Measurements from ENCODE around the gene SAMM50.
A peak's percentile ranks its signal among the peaks of the same experiment; 100 is the strongest.

The SAMM50 gene

DNA sequence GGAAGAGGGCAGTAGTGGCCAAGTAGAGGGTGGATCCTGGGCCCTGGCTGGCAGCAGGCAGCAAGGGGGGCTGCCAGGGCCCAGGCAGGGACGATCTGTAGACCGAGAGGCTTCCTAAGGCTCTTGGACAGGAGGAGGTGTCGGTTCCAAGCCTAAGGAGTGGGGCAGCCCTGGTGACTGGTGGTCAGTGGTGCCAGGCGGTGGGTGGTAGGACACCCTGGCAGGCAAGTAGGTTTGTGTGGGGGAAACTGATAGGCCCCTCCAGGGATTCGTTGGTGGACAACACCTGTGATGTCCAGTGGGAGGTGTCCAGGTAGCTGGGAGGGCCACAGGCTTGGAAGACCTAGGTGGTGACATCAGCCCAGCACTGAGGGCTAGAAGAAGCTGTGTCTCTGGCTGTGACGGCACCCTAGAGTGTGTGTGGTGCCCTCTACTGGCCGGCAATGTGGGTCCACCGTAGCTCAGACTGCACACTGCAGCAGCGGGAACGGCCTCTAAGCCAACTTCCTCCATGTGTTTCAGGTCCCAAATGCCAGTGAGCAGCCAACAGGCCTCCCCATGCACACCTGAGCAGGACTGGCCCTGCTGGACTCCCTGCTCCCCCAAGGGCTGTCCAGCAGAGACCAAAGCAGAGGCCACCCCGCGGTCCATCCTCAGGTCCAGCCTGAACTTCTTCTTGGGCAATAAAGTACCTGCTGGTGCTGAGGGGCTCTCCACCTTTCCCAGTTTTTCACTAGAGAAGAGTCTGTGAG is 9.4 kb upstream of the SAMM50 start:
- DNase-seq (ENCODE audit: low read depth): peak; percentile 62

DNA sequence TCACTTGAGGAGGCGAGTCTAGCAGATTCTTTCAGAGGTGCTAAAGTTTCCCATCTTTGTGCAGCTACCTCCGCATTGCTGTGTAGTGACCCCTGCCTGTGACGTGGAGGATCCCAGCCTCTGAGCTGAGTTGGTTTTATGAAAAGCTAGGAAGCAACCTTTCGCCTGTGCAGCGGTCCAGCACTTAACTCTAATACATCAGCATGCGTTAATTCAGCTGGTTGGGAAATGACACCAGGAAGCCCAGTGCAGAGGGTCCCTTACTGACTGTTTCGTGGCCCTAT is 8.9 kb upstream of the SAMM50 start:
- DNase-seq (ENCODE audit: low read depth): no peak

DNA sequence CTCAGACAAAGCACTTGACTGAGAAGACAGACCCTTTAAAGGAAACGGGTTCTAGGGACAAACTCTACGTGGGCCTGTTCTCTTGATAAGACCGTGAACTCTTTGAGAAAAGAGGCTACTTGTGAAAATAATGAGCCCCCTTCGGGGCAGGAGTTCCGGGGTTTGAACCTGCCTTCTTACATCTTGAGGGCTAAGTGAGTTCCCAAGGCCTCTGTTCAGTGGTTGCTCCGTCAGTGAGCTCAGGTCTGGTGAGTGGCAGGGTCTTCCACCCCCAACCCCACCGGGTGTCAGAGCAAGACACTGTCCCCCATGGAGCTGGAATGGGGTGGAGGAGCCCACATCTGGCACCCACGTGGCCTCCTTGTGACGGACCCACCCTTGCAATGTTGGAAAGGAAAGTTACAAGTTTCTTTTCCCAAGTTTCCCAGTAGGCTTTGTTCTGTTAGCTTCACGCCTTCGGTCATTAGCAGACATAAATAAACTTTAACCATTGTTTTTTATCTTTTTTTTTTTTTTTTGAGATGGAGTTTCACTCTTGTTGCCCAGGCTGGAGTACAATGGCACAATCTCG is 6.3 kb upstream of the SAMM50 start:
- DNase-seq (ENCODE audit: low read depth): no peak

- DNase-seq (ENCODE audit: low read depth): no peak
Measured at GRCh38 chr22:43951391-43951790, 3.9 kb upstream of the SAMM50 start.

- no peak for DNase-seq (ENCODE audit: low read depth)
Measured at GRCh38 chr22:43951966-43952365, 3.3 kb upstream of the SAMM50 start.

DNA sequence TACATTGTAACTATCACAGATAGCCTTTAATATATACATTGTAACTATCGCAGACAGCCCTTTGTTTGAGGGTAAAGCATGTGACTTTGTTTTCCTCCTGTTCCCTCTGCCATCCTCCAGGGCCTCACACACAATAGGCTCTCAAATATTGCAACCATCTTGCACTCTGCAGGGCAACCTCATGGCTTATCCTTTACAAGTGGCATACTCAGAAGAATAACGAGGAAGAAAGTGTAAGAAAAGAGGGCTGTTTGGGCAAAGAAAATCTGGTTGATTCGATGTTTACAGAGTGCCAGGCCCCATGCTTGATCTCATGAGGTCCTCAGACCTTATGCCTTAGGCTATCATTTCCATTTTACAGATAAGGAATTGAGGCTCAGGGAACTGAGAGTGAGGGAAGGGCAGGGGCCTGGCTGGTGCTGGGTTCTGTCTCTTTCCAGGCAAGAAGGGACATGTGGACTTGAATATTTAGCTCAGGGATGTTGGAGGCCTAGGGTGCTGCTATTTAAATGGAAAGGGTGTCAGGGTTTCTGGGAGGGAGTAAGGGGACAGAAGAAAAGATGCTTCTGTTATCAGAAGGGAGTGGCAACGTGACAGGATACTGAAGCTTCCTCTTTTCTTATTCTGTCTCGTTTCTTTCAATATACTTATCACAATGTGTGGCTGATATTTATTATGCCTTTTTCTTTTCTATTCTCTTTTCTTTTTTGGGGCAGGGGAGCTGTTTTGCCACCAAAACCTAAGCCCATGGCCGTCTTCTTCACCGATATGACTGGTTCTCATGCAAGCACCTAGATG is 1.1 kb upstream of the SAMM50 start:
- no peak for DNase-seq (ENCODE audit: low read depth)

DNA sequence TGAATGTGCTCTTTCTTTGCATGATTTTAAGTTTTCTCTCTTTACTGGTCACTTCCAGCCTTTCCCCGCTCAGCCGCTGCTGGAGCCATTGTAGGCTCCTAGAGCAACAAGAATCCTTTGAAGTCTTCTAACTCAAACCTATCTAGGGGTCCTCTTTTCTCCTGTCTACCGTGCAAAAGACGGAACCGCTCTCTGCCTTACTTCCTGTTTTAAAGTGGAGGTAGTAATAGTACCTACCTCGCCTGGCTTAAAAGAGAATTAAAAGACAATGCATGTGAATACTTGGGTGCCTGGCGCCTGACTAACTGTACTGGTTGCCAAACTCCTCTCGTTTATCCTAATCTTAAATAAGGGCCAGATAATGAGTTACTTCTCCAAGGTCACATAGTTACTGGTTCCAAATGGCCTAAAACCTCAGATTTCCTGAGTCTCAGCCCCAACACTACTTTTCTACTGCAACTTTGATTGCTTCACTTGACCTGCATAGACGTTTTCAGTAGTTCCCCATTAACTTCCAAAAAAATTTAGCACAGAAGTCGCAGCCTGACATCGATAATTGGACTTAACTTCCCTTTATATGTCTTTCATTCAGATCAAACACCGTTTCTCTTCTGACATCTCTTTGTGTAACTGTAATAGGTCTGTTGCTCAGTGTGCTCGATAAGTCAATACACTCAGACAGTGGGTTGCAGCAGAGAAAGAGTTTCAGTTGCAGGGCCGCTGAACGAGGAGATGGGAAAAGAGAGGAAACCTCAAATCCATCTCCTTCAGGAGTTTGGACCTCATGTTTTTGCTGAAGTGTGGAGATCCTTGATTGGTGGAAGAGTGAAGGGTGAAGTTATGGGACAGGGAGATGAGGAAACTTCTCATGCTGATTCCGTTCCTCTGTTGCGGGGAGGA is 891 bp downstream of the SAMM50 start:
- no peak for DNase-seq (ENCODE audit: low read depth)

GRCh38 chr22:43956805-43957463 is 1.7 kb downstream of the SAMM50 start:
- no peak for DNase-seq (ENCODE audit: low read depth)

GRCh38 chr22:43957871-43958270 is 2.6 kb downstream of the SAMM50 start:
- DNase-seq (ENCODE audit: low read depth): no peak

GRCh38 chr22:43964314-43964857 is 9.1 kb downstream of the SAMM50 start:
- no peak for DNase-seq (ENCODE audit: low read depth)

DNA sequence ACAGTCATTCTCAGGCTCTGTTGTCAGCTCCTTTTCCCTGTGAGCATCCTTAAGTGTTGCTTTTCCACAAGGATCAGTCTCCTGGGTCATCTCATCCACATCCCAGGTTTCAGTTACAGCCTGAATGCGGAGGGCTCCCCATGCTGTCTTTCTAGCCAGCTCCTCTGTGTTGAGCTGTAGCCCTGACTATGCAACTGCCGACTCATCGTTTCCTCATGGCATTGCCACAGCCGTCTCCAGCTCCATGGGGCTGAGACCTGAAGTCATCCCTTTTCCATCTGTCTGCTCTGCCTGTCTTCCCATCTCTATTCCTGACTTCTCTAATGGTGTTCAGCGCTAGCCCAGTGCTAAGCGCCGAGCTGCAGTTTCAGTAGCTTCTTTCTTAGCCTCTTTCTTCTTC is 11.8 kb downstream of the SAMM50 start:
- DNase-seq (ENCODE audit: low read depth): no peak

DNA sequence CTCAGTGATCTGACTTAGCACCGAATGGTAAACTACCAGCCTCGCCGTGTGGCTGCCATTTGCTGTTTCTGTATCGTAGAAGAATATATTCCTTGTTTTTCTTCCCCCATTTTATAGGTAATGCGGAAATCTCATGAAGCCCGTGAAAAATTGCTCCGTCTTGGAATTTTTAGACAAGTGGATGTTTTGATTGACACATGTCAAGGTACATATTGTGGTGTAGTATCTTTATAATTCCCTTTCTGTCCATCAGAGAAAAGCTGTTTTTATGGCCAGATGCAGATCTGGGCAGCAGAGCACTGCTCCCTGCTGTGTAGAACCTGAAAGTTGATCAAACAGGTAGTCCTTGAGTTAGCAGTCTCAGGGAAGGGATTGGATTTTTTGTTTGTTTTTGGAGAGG is 13.4 kb downstream of the SAMM50 start:
- no peak for DNase-seq (ENCODE audit: low read depth)

DNA sequence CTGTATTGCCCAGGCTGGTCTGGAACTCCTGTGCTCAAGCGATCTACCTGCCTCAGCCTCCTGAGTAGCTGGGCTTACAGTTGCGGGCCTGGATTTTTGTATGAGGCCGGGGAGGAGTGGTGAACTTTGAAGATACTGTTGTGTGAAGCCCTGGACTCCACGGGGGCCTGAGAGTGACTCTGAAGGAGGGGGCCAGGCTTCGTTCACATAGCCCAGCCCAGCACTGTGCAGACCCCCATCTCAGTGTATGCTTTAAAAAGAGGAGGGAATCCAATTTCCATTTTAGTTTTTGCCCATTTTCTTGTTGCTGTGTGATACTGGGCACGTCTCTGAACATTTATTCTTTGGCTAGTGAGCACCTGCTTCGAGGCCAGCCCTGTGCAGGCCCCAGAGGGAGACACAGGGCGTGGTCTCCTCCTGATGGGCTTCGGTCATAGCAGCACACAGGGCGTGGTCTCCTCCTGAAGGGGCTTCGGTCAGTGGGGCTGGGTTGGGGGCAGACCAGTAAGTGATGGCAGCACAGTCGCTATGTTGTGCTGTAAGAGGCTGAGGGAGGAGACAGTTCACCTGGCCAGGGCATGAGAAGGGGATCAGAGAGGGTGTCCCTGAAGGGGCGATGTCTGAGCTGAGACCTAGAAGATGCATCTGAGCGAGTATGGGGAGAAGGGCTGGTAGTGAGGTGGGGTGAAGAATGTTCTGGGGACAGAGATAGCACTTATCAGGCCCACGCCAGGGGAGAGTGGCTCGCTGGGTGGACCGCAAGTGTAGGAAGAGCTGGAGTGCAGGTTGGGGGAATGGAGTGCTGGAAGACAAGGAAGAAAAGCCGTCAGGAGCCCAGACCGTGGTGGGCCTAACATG is 14.0 kb downstream of the SAMM50 start:
- no peak for DNase-seq (ENCODE audit: low read depth)

GRCh38 chr22:43969989-43970755 is 14.9 kb downstream of the SAMM50 start:
- no peak for DNase-seq (ENCODE audit: low read depth)

DNA sequence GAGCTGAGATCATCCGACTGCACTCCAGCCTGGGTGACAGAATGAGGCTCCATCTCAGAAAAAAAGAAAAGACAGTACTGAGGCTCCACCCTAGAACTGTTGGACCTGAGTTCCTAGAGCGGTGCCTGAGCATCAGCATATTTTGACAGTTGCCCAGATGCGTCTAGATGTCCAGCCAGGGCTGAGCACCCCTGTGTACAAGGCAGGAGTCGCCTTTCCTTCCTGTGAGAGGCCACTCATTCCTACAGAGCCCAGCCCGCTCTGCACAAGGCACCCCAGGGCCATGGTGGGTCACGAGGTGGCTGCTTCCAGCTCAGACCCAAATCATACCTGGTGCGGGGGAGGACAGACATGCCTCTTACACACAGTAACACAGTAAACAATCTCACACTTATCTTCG is 15.9 kb downstream of the SAMM50 start:
- no peak for DNase-seq (ENCODE audit: low read depth)

GRCh38 chr22:43972931-43973462 is 17.8 kb downstream of the SAMM50 start:
- DNase-seq (ENCODE audit: low read depth): no peak

GRCh38 chr22:43974028-43974545 is 18.8 kb downstream of the SAMM50 start:
- no peak for DNase-seq (ENCODE audit: low read depth)

DNA sequence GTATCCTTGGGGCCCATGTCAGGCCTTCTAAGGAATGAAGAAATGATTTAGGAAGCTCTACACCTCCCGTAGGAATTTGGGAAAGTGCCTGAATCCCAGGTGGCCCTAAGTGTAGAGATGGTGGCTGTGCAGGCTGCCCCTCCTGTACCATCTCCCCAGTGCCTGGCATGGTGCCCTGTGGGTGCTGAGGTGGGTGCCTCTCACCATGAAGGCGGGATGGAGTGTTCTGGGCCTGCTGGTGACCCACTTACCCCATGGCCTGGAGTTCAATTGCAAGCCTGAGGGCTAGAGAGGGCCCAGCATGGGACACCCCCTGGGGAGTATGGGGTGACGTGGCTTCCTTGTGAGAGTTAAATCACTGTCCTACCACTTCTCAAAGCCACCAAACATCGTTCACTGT is 19.8 kb downstream of the SAMM50 start:
- no peak for DNase-seq (ENCODE audit: low read depth)
